Natural killer cell (primary cell): ENCODE data around the gene SLC49A3. TPM values are rescaled to one million over a fixed set of nuclear protein-coding genes. Genes with fewer than 3 reads are reported as not detected.

ENCODE experiments used
- ATAC-seq, 3 donors: fragments of 150-1000 bp in 2 of 3; fragments of 200-7000 bp in 1 of 3; cut with Tn5 transposase; 1 replicate in 1 of 3; 2 replicates in 2 of 3; pipeline ENCODE4 v1.10.0; 2021; ENCODE audit warnings: mild to moderate bottlenecking in 2 of 3, moderate library complexity in 2 of 3
- DNase-seq, 2 donors: peaks; one replicate each; pipeline versions ENCODE4 v3.0.0 to v3.0.0-alpha.2; 2013 to 2021; ENCODE audit warnings: mixed read lengths in 1 of 2
- H3K27ac ChIP-seq: one replicate; pipeline ENCODE4 v1.5.1; 2013; ENCODE audit warnings: mild to moderate bottlenecking, low read length
- H3K27me3 ChIP-seq: one replicate; pipeline ENCODE4 v1.6.1; 2013; ENCODE audit warnings: low read length; ENCODE audit not compliant: control insufficient read depth, insufficient read depth
- H3K36me3 ChIP-seq: one replicate; pipeline ENCODE4 v1.6.1; 2013; ENCODE audit warnings: low read length; ENCODE audit not compliant: control insufficient read depth, insufficient read depth
- H3K4me1 ChIP-seq: one replicate; pipeline ENCODE4 v1.6.1; 2013; ENCODE audit warnings: low read length; ENCODE audit not compliant: control insufficient read depth, insufficient read depth
- H3K4me3 ChIP-seq: one replicate; pipeline ENCODE4 v1.5.1; 2013; ENCODE audit warnings: low read length
- H3K9me3 ChIP-seq: one replicate; pipeline ENCODE4 v1.6.1; 2013; ENCODE audit warnings: low read length; ENCODE audit not compliant: control insufficient read depth, insufficient read depth
- H3K27ac Mint-ChIP-seq, 2 donors: one replicate each; pipeline ENCODE4 v1.8.0; 2022; ENCODE audit warnings: mild to moderate bottlenecking in 2 of 2, mixed read lengths in 2 of 2, moderate library complexity in 1 of 2
- H3K27me3 Mint-ChIP-seq, 2 donors: one replicate each; pipeline ENCODE4 v1.8.0; 2022; ENCODE audit warnings: low read depth in 2 of 2, mixed read lengths in 2 of 2
- H3K36me3 Mint-ChIP-seq: one replicate; pipeline ENCODE4 v1.8.0; 2022; ENCODE audit warnings: mixed read lengths
- H3K4me1 Mint-ChIP-seq, 2 donors: one replicate each; pipeline ENCODE4 v1.8.0; 2022; ENCODE audit warnings: mixed read lengths in 2 of 2
- H3K4me3 Mint-ChIP-seq: one replicate; pipeline ENCODE4 v1.8.0; 2022; ENCODE audit warnings: mild to moderate bottlenecking, moderate library complexity, mixed read lengths
- H3K9me3 Mint-ChIP-seq, 2 donors: one replicate each; pipeline ENCODE4 v1.8.0; 2022; ENCODE audit warnings: mixed read lengths in 2 of 2
- CTCF ChIP-seq: fragments of 200-600 bp; IDR thresholded peaks from one replicate; pipeline ENCODE4 v1.8.0; 2022; ENCODE audit warnings: antibody characterized with exemption
- WGBS: methylation state at CpG from one replicate; pipeline ENCODE4 v1.1.7; 2013; ENCODE audit warnings: missing lambda C conversion rate; ENCODE audit not compliant: insufficient coverage; 5-methylcytosine and 5-hydroxymethylcytosine counted together
- intact Hi-C: fragments of 100-400 bp; cut with micrococcal nuclease; formaldehyde crosslinking; loops from one replicate; pipeline ENCODE4 v1.14.2; 2022
- total RNA-seq, 4 donors: library from RNA; stranded (reverse); fragments of 120-200 nt in 1 of 4; gene quantifications; one replicate each; pipeline versions ENCODE4 v1.2.3 to v1.2.4, GENCODE V29; 2013 to 2022

Gene SLC49A3
- total RNA-seq, 3 donors from 2014 or later (not counting 1 experiment from before 2014, with no cell fraction given): 10.0 to 14.9 (median 10.4) TPM

DNA sequence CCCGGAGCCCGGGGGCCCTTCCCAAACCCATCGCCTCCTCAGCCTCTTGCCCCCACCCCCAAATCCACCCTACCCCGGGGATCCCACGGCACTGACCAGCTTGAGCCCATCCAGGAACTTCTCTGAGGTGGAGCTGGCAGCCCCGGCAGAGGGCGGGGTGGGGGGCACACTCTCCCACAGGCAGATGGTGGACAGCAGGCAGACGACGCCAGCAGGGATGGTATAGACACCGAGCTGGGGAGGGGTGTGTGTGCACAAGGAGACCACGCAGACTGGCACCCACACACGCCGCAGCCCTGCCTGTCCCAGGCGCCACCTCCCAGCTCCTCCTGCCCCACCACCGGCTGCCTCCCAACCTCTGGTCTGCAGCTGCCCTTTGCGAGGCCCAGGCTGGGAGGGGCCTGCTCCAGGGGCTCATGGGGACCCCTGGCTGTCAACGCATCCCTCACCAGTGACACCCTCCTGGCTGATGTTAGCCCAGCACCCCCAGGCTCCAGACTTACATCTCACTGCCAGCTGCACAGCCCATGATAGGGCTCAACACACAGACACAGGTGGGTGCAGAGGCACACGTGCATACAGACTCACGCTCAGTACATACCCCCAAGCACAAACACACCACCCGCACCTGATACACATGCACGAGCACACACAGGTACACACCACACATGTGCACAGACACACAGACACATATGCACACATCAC lies 4.2 kb downstream of the SLC49A3 start:
- H3K4me3 ChIP-seq: no peak overlapping the region
- peaks cover 51% of the 10 kb centered on the region for H3K4me1 ChIP-seq
- intact Hi-C loops: no loop called here
- Mint-ChIP-seq H3K4me1 (peaks cover 16 to 36% of the 10 kb centered on the region in 2 donors), H3K27ac (no peak overlapping the region), H3K36me3 (no peaks in the 10 kb centered on the region), H3K9me3 (no peaks in the 10 kb centered on the region), H3K4me3 (peak overlapping the region; percentile 10), H3K27me3 (no peaks in the 10 kb centered on the region)
- no peaks in the 10 kb centered on the region for H3K36me3 ChIP-seq
- ATAC-seq: no peak
- 87% methylated on average over 21 of the region's 21 CpGs for WGBS
- no peak for DNase-seq
- no peak overlapping the region for H3K27ac ChIP-seq
- no peaks in the 10 kb centered on the region for H3K9me3 ChIP-seq
- no peak for TF ChIP-seq CTCF
- H3K27me3 ChIP-seq: no peaks in the 10 kb centered on the region

DNA sequence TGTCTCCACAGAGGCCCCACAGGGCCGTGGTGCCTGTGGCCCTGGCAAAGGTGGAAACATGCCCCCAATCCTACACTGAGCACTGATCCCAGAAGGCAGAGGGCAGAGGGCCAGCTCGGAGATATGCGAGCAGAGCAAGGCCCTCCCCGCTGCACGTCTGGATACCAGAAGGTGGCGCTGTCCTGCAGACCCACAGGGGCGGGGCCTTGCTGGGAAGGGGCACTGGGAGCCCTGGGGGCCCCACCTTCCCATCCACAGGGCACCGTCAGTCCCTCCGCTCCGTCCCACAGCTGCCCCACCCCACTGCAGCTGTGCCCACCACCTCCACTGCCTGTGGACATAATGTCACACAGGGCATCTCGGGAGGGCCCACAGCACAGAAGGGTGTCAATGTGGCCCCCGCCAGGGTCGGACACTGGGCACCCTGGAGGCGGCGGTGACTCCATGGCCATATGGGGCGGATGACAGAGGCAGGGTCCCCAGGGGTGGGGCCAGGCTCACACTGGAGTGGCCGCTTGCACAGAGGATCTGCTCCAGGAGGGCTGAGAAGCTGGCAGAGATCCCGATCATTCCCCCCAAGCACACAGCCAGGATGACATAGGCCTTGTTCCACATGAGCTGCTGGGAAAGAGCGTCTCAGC lies 4.8 kb downstream of the SLC49A3 start:
- peak in 1 of 2 donors; percentile 68 for DNase-seq
- peak overlapping the region in 1 of 2 donors; percentile 58 for H3K27ac Mint-ChIP-seq
- Histone ChIP-seq H3K36me3 (no peaks in the 10 kb centered on the region), H3K27ac (no peak overlapping the region), H3K9me3 (no peaks in the 10 kb centered on the region), H3K4me1 (peaks cover 51% of the 10 kb centered on the region), H3K27me3 (no peaks in the 10 kb centered on the region), H3K4me3 (no peak overlapping the region)
- TF ChIP-seq CTCF: no peak
- intact Hi-C loops: no loop called here
- H3K9me3 Mint-ChIP-seq: no peaks in the 10 kb centered on the region
- H3K27me3 Mint-ChIP-seq: no peaks in the 10 kb centered on the region
- no peaks in the 10 kb centered on the region for H3K36me3 Mint-ChIP-seq
- ATAC-seq: no peak
- WGBS: 56% methylated on average over 19 of the region's 19 CpGs
- H3K4me1 Mint-ChIP-seq: peaks cover 16 to 32% of the 10 kb centered on the region in 2 donors
- H3K4me3 Mint-ChIP-seq: no peak overlapping the region

GRCh38 chr4:683247-683897 lies 5.6 kb downstream of the SLC49A3 start:
- TF ChIP-seq CTCF: no peak

More at GRCh38 chr4:683247-683897, 5.6 kb downstream of the SLC49A3 start:
- H3K4me1 Mint-ChIP-seq: peaks cover 16 to 32% of the 10 kb centered on the region in 2 donors
- H3K9me3 ChIP-seq: no peaks in the 10 kb centered on the region
- no peaks in the 10 kb centered on the region for H3K36me3 ChIP-seq
- H3K27ac Mint-ChIP-seq: peak overlapping the region in 1 of 2 donors; percentile 58
- no peak overlapping the region for H3K4me3 Mint-ChIP-seq
- no peaks in the 10 kb centered on the region for H3K9me3 Mint-ChIP-seq
- ATAC-seq: no peak
- H3K4me3 ChIP-seq: no peak overlapping the region
- peaks cover 46% of the 10 kb centered on the region for H3K4me1 ChIP-seq
- no peak overlapping the region for H3K27ac ChIP-seq
- WGBS: 72% methylated on average over 25 of the region's 25 CpGs
- H3K36me3 Mint-ChIP-seq: no peaks in the 10 kb centered on the region
- DNase-seq: no peak
- no peaks in the 10 kb centered on the region for H3K27me3 Mint-ChIP-seq
- intact Hi-C loops: no loop called here
- no peaks in the 10 kb centered on the region for H3K27me3 ChIP-seq
